Measurements from ENCODE around the gene FANCC.

The FANCC gene

DNA sequence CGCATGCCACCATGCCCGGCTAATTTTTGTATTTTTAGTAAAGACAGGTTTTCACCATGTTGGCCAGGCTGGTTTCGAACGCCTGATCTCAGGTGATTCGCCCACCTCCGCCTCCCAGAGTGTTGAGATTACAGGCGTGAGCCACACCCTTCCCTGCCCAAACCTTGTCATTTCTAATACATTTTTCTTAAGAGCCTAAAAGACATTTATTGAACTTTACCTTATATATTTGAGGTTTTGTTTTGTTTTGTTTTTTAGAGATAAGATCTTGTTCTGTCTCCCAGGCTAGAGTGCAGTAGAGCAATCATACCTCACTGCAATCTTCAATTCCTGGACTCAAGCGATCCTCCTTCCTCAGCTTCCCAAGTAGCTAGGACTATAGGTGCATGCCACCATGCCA lies 39.8 kb upstream of the FANCC start:
- Histone ChIP-seq H3K4me3 (ENCODE audit: low read depth in 1 of 2, low read length in 1 of 2) (no peak overlapping the region), H3K36me3 (no peaks in the 10 kb centered on the region), H3K9me3 (no peaks in the 10 kb centered on the region), H3K27ac (no peak overlapping the region), H3K27me3 (peaks cover 52% of the 10 kb centered on the region), H3K4me1 (ENCODE audit: control insufficient read depth in 1 of 2, insufficient read depth in 1 of 2, low read depth in 1 of 2, low read length in 1 of 2) (no peaks in the 10 kb centered on the region)
- TF ChIP-seq, protein P1, sequence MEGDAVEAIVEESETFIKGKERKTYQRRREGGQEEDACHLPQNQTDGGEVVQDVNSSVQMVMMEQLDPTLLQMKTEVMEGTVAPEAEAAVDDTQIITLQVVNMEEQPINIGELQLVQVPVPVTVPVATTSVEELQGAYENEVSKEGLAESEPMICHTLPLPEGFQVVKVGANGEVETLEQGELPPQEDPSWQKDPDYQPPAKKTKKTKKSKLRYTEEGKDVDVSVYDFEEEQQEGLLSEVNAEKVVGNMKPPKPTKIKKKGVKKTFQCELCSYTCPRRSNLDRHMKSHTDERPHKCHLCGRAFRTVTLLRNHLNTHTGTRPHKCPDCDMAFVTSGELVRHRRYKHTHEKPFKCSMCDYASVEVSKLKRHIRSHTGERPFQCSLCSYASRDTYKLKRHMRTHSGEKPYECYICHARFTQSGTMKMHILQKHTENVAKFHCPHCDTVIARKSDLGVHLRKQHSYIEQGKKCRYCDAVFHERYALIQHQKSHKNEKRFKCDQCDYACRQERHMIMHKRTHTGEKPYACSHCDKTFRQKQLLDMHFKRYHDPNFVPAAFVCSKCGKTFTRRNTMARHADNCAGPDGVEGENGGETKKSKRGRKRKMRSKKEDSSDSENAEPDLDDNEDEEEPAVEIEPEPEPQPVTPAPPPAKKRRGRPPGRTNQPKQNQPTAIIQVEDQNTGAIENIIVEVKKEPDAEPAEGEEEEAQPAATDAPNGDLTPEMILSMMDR (IDR thresholded peaks at IDR 0.05), result no peak

DNA sequence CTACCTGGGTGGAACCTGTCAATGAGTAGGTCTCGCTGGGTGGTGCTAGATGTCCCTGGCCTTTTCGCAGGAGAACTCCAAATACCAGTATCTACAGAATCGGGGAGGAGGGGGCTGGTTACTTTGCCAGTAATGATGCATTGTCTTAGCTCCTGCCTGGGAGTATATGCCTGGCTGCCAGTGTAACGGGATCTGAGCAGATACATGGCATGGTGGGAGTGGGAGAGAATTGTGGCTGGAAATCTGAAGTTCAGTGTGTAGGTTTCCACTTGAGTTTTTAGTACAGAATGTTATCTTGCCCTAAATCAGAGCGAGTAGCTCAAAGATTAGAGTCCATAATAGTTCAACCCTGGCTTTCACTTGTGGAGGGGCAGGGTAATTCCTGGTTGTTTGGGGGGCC lies 38.0 kb upstream of the FANCC start:
- Histone ChIP-seq H3K4me3 (ENCODE audit: low read depth in 1 of 2, low read length in 1 of 2) (no peak overlapping the region), H3K9me3 (no peaks in the 10 kb centered on the region), H3K27me3 (peaks cover 56% of the 10 kb centered on the region), H3K4me1 (ENCODE audit: control insufficient read depth in 1 of 2, insufficient read depth in 1 of 2, low read depth in 1 of 2, low read length in 1 of 2) (no peaks in the 10 kb centered on the region), H3K27ac (no peak overlapping the region), H3K36me3 (no peaks in the 10 kb centered on the region)
- TF ChIP-seq, protein P1 (IDR thresholded peaks at IDR 0.05), result no peak

DNA sequence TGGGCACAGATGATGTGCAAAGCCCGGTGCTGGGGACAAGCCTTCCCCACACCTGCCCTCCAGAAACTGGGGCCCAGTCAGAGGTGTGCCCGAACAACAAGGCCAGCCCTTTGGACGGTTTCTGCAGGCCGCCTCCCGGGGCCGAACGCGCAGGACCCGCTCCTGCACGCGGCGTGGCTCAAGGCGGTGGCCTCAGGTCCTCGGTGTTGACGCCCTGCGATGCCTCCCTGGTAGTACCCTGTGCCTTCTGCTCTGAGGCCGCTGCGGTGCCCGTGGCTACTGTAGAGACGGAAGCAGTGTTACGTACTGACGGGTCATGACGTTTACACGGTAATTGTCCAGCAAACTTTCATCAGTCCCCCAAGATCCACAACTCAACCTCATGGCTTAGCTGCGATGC lies 33.5 kb upstream of the FANCC start:
- TF ChIP-seq, protein P1 (IDR thresholded peaks at IDR 0.05), result no peak
- Histone ChIP-seq H3K27me3 (peaks cover 87% of the 10 kb centered on the region), H3K27ac (no peak overlapping the region), H3K36me3 (no peaks in the 10 kb centered on the region), H3K4me1 (ENCODE audit: control insufficient read depth in 1 of 2, insufficient read depth in 1 of 2, low read depth in 1 of 2, low read length in 1 of 2) (no peaks in the 10 kb centered on the region), H3K4me3 (ENCODE audit: low read depth in 1 of 2, low read length in 1 of 2) (no peak overlapping the region), H3K9me3 (no peaks in the 10 kb centered on the region)

DNA sequence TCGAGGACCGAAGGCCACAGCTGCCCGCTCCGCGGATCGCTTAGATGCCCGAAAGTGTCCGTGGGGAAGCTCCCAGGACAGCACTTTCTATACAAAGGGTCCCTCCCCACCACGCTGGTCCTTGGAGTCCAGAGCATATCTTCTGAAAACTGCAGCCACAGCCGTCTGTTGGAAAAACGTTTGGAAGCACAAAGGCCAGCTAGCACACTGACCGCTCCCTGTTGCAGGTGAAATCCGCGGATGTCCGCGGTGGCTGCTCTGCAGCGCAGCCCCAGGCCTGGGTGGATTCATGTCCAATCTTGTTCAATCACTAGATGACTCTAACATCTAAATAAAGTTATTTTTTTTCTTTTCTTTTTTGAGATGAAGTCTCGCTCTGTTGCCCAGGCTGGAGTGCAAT lies 32.8 kb upstream of the FANCC start:
- no peaks in the 10 kb centered on the region for H3K36me3 ChIP-seq
- TF ChIP-seq, protein P1 (IDR thresholded peaks at IDR 0.05), result no peak
- peaks cover 81% of the 10 kb centered on the region for H3K27me3 ChIP-seq
- H3K9me3 ChIP-seq, result no peaks in the 10 kb centered on the region
- no peak overlapping the region for H3K4me3 ChIP-seq (ENCODE audit: low read depth in 1 of 2, low read length in 1 of 2)
- H3K4me1 ChIP-seq (ENCODE audit: control insufficient read depth in 1 of 2, insufficient read depth in 1 of 2, low read depth in 1 of 2, low read length in 1 of 2), result no peaks in the 10 kb centered on the region
- H3K27ac ChIP-seq, result no peak overlapping the region

DNA sequence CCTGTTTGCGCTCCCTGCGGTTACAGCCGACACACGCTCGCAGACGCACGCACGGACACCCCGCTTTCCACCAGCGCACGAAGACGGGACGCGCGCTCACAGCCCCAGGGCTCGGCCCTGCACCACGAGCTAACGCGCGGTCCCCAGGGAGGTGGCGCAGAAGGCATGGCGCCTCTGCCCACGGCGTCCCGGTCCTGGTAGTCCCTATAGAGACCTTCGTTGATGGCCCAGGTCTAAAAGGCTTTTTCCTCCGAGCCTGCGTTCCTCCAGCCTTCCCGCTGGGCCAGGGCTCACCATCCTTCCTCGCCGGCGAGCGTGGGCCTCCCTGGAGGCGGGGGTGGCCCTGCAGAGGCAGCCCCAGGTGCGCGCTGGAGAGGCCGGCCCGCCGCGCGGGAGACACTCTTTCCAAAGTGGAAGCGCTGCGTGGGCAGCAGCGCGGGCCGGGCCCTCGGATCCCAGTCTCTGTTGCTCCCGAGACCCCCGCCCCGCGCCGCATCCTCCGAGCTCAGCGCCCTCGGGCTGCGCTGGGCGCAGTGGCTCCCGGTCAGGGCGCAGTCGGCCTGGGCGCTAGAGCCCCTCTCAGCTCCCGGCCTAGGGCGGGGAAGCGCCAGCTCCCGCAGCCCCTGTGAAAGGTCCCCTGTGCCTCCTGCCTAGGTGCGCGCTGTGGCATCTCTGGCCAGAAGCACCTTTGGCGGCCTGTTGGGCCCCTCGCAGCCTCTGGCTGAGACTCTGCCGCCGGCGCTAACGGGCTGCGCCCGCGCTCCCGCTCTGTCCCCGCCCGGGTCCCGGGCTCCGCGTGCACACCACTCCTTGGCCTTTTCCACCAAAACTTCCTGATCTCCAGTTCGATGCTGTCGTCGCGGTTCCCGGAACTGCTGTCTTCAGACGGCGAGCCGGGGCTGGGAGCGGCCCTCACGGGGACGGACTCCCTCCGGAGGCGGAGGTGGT lies 31.9 kb upstream of the FANCC start:
- Histone ChIP-seq H3K4me3 (ENCODE audit: low read depth in 1 of 2, low read length in 1 of 2) (no peak overlapping the region), H3K27me3 (peaks cover 74% of the 10 kb centered on the region)

More for the DNA sequence above, 31.9 kb upstream of the FANCC start:
- TF ChIP-seq, protein P1 (IDR thresholded peaks at IDR 0.05), result no peak
- Histone ChIP-seq H3K36me3 (no peaks in the 10 kb centered on the region), H3K4me1 (ENCODE audit: control insufficient read depth in 1 of 2, insufficient read depth in 1 of 2, low read depth in 1 of 2, low read length in 1 of 2) (no peaks in the 10 kb centered on the region), H3K9me3 (no peaks in the 10 kb centered on the region), H3K27ac (no peak overlapping the region)
